Cardiac fibroblast (primary cell): Measurements from ENCODE around the gene HIPK3.
"Not testable (repeated sequence)": the region's sequence is repeated elsewhere in the genome, so short reads cannot be mapped to it uniquely, and the experiment has no call there.

Source experiments
- DNase-seq, 2 donors: peaks; one replicate each; pipeline versions ENCODE4 v3.0.0 to v3.0.0-alpha.2; 2010; ENCODE audit warnings: low read depth in 2 of 2
- H3K4me3 ChIP-seq, 2 donors: replicated peaks in 1 of 2; 1 replicate in 1 of 2; 2 replicates in 1 of 2; pipeline ENCODE4 v1.5.1; 2011; ENCODE audit warnings: low read depth in 2 of 2, low read length in 2 of 2, mild to moderate bottlenecking in 2 of 2, moderate library complexity in 1 of 2
- CTCF ChIP-seq: IDR thresholded peaks from one replicate; pipeline ENCODE4 v1.5.1; 2011; ENCODE audit warnings: low read depth, mild to moderate bottlenecking, low read length, inconsistent platforms

Gene HIPK3

GRCh38 chr11:33214767-33215166, 42.4 kb upstream of the HIPK3 start:
- no peak for TF ChIP-seq CTCF
- no peak for DNase-seq
- no peak overlapping the region for H3K4me3 ChIP-seq

DNA sequence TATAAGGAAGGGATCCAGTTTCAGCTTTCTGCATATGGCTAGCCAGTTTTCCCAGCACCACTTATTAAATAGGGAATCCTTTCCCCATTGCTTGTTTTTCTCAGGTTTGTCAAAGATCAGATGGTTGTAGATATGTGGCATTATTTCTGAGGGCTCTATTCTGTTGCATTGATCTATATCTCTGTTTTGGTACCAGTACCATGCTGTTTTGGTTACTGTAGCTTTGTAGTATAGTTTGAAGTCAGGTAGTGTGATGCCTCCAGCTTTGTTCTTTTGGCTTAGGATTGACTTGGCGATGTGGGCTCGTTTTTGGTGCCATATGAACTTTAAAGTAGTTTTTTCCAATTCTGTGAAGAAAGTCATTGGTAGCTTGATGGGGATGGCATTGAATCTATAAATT, 40.5 kb upstream of the HIPK3 start:
- not testable (repeated sequence) for DNase-seq, H3K4me3 ChIP-seq

- no peak overlapping the region for H3K4me3 ChIP-seq
- TF ChIP-seq CTCF: no peak
Measured at GRCh38 chr11:33222052-33222750, 35.0 kb upstream of the HIPK3 start.

GRCh38 chr11:33225371-33225770, 31.8 kb upstream of the HIPK3 start:
- H3K4me3 ChIP-seq: no peak overlapping the region
- no peak for DNase-seq
- no peak for TF ChIP-seq CTCF

More at GRCh38 chr11:33222052-33222750, 35.0 kb upstream of the HIPK3 start:
- DNase-seq: no peak

DNA sequence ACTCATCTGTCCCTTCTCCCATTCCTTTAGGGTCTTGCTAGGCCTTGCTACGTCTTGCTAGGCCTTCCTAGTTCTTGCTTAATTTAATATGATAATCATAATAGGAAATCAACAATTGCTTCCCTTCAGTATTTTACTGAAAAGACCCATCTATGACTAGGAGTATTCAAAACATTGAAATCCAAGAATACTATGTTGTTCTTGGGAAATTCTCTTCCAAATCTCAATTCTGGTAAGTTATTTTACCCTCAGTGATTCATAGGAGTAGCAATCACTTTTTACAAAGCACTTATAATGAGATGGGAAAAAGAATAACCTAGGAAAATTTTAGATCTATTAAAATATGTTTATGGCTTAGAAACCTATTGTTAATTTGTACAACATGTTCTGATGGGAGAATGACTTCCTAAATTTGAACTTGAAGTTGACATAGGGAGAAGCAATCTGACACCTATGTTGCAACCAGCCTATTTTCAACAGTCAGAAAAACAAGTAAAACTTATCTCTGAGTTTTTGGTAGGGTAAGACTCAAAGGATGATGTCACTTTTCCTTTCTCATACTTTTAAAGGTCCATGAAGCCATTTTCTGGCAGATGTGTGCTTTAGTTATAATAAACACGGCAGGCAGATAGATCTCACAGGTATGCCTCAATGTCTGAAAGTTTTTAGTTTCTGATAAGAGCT, 29.5 kb upstream of the HIPK3 start:
- peak; percentile 70 to 86 for DNase-seq
- no peak overlapping the region for H3K4me3 ChIP-seq
- TF ChIP-seq CTCF: no peak

DNA sequence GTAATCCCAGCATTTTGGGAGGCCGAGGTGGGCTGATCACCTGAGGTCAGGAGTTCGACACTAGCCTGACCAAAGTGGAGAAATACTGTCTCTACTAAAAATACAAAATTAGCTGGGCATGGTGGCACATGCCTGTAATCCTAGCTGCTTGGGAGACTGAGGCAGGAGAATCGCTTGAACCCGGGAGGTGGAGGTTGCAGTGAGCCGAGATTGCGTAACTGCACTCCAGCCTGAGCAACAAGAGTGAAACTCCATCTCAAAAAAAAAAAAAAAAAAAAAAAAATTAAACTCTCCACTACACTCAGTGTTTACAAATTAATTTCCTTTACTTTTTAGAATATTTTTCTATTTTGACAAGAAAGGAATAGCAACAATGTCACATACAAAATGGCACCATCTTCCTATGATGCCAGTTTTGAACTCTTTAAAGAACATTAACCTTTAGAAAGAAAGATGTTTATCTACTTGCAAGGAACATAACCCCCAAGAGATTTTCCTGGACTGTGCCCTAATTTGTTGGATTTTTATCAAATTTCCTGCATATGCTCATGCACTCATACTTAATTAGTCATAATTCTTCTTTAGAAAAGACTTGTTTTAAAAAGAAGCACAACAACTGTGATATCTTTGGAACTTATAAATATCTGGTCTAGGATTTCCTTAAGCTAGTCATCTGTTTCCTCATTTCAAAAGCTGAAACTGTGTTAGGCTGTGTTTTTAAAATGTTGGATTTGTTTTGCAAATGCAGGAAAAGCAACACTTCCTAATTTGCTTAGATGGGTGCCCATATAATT, 22.6 kb upstream of the HIPK3 start:
- no peak for TF ChIP-seq CTCF
- peak; percentile 28 to 41 for DNase-seq
- no peak overlapping the region for H3K4me3 ChIP-seq

DNA sequence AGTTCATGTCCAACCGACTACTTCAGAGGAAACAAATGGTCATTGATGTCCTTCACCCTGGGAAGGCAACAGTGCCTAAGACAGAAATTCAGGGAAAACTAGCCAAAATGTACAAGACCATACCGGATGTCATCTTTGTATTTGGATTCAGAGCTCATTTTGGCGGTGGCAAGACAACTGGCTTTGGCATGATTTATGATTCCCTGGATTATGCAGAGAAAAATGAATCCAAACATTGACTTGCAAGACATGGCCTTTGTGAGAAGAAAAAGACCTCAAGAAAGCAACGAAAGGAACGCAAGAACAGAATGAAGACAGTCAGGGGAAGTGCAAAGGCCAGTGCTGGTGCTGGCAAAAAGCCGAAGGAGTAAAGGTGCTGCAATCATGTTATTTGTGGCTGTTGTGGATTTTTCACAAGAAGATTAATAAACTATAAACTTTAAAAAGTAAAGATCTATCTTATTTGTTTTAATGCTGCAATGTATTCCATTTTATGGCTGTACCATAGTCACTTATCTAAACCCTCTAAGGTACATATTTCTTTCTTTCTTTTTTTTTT, 20.1 kb upstream of the HIPK3 start:
- no peak for TF ChIP-seq CTCF
- DNase-seq: no peak
- no peak overlapping the region for H3K4me3 ChIP-seq
